Peyer's patch (tissue), 4 donors: Measurements from ENCODE around the gene KRTAP10-5. TPM values are rescaled to one million over a fixed set of nuclear protein-coding genes. Genes with fewer than 3 reads are reported as not detected.
"Not testable (repeated sequence)": the region's sequence is repeated elsewhere in the genome, so short reads cannot be mapped to it uniquely, and the experiment has no call there.

Source experiments
- DNase-seq, 3 donors: peaks; one replicate each; pipeline ENCODE4 v3.0.0-alpha.2; 2017 to 2019
- H3K27ac ChIP-seq, 4 donors: fragments of 200-600 bp; sonication (generic); one replicate each; pipeline ENCODE4 v1.5.1; 2016 to 2019
- H3K27me3 ChIP-seq, 2 donors: fragments of 200-600 bp; sonication (generic); one replicate each; pipeline ENCODE4 v1.5.1; 2019
- H3K36me3 ChIP-seq, 3 donors: fragments of 200-600 bp; sonication (generic); one replicate each; pipeline ENCODE4 v1.5.1; 2016 to 2019
- H3K4me1 ChIP-seq, 4 donors: fragments of 200-600 bp; sonication (generic); one replicate each; pipeline ENCODE4 v1.5.1; 2016 to 2019
- H3K4me3 ChIP-seq, 4 donors: fragments of 200-600 bp; sonication (generic); 1 replicate in 3 of 4; 2 replicates in 1 of 4; pipeline ENCODE4 v1.5.1; 2016 to 2019; ENCODE audit warnings: mild to moderate bottlenecking in 1 of 4
- H3K9me3 ChIP-seq, 4 donors: fragments of 200-600 bp; sonication (generic); one replicate each; pipeline ENCODE4 v1.5.1; 2016 to 2019; ENCODE audit warnings: mild to moderate bottlenecking in 1 of 4
- POLR2A ChIP-seq, 2 donors: fragments of 450-650 bp; IDR thresholded peaks; one replicate each; pipeline ENCODE4 v1.5.1; 2017; ENCODE audit warnings: antibody characterized with exemption in 2 of 2, mild to moderate bottlenecking in 2 of 2, moderate library complexity in 2 of 2
- total RNA-seq, 4 donors: library from RNA; depleted of rRNA; stranded (reverse); fragments of >200 nt; gene quantifications; one replicate each; pipeline ENCODE4 v1.1.0, GENCODE V29; 2016
- TF ChIP-seq, protein P1 (sequence below), 6 experiments: fragments of 450-650 bp in 4 of 6; fragments of 200-600 bp in 2 of 6; sonication (generic) in 1 of 6; IDR thresholded peaks; one replicate each; pipeline ENCODE4 v1.5.1; 2017 to 2019; ENCODE audit warnings: antibody characterized with exemption in 6 of 6, mild to moderate bottlenecking in 3 of 6, moderate library complexity in 1 of 6

The KRTAP10-5 gene
- total RNA-seq, 4 donors from 2014 or later, result not detected

DNA sequence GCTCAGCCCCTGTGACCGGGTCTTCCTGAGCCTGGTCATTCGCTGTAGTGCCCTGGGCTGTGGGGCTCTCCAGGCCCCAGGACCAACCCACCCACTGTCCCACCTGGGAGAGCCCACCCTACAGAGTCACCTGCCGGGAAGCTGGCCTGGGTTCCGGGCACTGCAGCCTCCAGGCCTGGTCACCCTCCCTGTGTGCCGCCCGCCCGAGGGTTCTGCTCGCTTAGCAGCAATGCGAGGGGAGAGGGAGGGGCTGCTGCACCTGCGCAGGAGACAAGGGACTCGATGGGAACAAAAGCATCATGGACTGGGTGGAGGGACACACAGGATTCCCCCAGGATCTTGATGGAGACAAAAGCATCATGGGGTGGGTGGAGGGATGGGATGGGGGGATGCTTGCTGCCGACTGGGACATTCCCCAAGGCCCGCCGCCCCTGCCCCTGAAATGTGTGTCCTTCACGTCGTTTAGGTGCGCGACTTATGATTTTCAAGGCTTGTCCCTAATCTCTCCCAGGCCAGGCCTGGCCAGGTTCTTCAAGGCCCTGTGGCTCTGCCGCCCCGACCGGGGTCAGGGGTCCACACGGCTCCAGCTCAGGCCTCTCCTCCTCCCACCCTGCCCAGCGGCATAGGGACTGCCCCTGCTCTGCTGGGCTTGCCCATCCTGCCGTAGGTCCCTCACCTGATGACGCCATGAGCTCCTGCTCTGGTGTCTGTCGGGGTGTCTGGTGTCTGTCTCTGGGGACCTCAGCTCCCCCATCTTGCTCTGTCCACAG is 33.2 kb upstream of the KRTAP10-5 start:
- H3K27me3 ChIP-seq, result no peaks in the 10 kb centered on the region
- DNase-seq, result peak in 1 of 3 donors; percentile 29
- H3K36me3 ChIP-seq, result no peaks in the 10 kb centered on the region
- TF ChIP-seq, protein P1, sequence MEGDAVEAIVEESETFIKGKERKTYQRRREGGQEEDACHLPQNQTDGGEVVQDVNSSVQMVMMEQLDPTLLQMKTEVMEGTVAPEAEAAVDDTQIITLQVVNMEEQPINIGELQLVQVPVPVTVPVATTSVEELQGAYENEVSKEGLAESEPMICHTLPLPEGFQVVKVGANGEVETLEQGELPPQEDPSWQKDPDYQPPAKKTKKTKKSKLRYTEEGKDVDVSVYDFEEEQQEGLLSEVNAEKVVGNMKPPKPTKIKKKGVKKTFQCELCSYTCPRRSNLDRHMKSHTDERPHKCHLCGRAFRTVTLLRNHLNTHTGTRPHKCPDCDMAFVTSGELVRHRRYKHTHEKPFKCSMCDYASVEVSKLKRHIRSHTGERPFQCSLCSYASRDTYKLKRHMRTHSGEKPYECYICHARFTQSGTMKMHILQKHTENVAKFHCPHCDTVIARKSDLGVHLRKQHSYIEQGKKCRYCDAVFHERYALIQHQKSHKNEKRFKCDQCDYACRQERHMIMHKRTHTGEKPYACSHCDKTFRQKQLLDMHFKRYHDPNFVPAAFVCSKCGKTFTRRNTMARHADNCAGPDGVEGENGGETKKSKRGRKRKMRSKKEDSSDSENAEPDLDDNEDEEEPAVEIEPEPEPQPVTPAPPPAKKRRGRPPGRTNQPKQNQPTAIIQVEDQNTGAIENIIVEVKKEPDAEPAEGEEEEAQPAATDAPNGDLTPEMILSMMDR (IDR thresholded peaks at IDR 0.05), result no peak
- TF ChIP-seq POLR2A (IDR thresholded peaks at IDR 0.05), result no peak
- H3K4me1 ChIP-seq, result no peaks in the 10 kb centered on the region
- peaks cover 0 to 16% (median 0%) of the 10 kb centered on the region in 4 donors for H3K9me3 ChIP-seq
- no peak overlapping the region for H3K4me3 ChIP-seq
- H3K27ac ChIP-seq, result no peak overlapping the region

GRCh38 chr21:44612669-44613229 is 32.3 kb upstream of the KRTAP10-5 start:
- H3K27me3 ChIP-seq, result no peaks in the 10 kb centered on the region
- H3K36me3 ChIP-seq, result no peaks in the 10 kb centered on the region
- peaks cover 0 to 16% (median 0%) of the 10 kb centered on the region in 4 donors for H3K9me3 ChIP-seq
- H3K4me1 ChIP-seq, result no peaks in the 10 kb centered on the region
- no peak overlapping the region for H3K27ac ChIP-seq
- DNase-seq, result no peak
- TF ChIP-seq, protein P1 (IDR thresholded peaks at IDR 0.05), result no peak
- TF ChIP-seq POLR2A (IDR thresholded peaks at IDR 0.05), result no peak
- no peak overlapping the region for H3K4me3 ChIP-seq

GRCh38 chr21:44612029-44612486 is 31.7 kb upstream of the KRTAP10-5 start, which contains the start of gene KRTAP10-8:
Gene KRTAP10-8 (plus strand): TSS chr21:44612079. CDS start chr21:44612101, 22 bp downstream.
- Histone ChIP-seq H3K4me1 (no peaks in the 10 kb centered on the region), H3K4me3 (no peak within 1 kb of the TSS), H3K9me3 (peaks cover 0 to 16% (median 0%) of the 10 kb centered on the region in 4 donors), H3K36me3 (no peaks in the 10 kb centered on the region), H3K27ac (no peak within 1 kb of the TSS), H3K27me3 (no peaks in the 10 kb centered on the region)
- no peak for DNase-seq
- no peak for TF ChIP-seq POLR2A (IDR thresholded peaks at IDR 0.05)
- TF ChIP-seq, protein P1 (IDR thresholded peaks at IDR 0.05), result no peak

DNA sequence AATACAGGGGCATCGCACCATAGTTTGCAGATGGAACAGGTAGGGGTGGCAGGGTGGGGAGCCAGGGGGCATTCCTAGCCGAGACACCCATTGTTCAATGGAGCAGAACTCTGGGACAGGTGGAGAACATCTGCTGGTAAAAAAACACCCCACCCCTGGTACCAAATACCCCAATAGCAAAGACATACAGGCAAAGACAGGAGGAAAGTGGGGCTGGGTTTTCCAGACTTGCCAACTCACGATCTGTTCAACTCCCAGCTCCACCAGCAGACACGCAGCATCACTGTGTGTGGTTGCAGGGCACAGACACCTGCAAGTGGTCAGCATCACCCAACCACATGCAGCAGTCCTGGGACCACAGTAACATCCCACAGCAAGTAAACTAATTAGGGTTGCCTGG is 31.1 kb upstream of the KRTAP10-5 start:
- H3K36me3 ChIP-seq, result no peaks in the 10 kb centered on the region
- peaks cover 0 to 16% (median 0%) of the 10 kb centered on the region in 4 donors for H3K9me3 ChIP-seq
- H3K27me3 ChIP-seq, result no peaks in the 10 kb centered on the region
- H3K27ac ChIP-seq, result no peak overlapping the region
- DNase-seq, result no peak
- H3K4me1 ChIP-seq, result no peaks in the 10 kb centered on the region
- H3K4me3 ChIP-seq, result no peak overlapping the region
- no peak for TF ChIP-seq POLR2A (IDR thresholded peaks at IDR 0.05)

DNA sequence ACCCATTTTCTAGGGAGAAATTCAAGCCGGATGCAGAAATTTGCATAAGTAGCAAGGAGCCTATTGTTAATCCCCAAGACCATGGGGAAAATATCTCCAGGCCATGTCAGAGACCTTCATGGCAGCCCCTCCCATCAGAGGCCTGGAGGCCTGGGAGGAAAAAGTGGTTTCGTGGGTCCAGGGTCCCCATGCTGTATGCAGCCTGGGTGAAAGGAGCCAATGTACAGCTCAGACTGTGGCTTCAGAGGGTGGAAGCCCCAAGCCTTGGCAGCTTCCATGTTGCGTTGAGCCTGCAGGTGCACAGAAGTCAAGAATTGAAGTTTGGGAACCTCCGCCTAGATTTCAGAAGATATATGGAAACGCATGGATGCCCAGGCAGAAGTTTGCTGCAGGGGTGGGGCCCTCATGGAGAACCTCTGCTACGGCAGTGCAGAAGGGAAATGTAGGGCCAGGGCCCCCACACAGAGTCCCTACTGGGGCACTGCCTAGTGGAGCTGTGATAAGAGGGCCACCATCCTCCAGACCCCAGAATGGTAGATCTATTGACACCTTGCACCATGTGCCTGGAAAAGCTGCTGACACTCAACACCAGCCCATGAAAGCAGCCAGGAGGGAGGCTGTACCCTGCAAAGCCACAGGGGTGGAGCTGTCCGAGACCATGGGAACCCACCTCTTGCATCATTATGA is 29.9 kb upstream of the KRTAP10-5 start:
- H3K9me3 ChIP-seq, result peaks cover 0 to 16% (median 0%) of the 10 kb centered on the region in 4 donors
- not testable (repeated sequence) for DNase-seq, H3K4me1 ChIP-seq, H3K4me3 ChIP-seq, H3K27me3 ChIP-seq, H3K36me3 ChIP-seq, H3K27ac ChIP-seq

DNA sequence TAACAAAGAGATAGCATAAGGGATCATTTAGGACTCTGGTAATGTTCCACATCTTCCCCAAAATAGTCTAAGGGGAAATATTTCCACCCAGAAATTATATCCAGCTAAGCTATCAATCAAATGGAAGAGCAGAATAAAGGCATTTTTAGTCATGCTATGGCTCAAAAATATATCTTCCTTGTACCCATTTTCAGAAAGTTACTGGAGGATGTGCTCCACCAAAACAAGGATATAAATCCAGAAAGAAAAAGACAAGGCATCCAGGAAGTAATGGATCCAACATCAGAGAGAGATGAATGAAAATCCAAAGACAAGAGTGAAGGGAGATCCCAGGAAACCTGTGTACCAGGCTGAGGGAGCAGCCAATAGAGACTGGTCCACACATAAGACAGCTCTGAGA is 28.8 kb upstream of the KRTAP10-5 start:
- Histone ChIP-seq H3K9me3 (peaks cover 0 to 16% (median 0%) of the 10 kb centered on the region in 4 donors), H3K36me3 (no peaks in the 10 kb centered on the region), H3K4me1 (no peaks in the 10 kb centered on the region), H3K4me3 (no peak overlapping the region), H3K27me3 (no peaks in the 10 kb centered on the region), H3K27ac (no peak overlapping the region)
- TF ChIP-seq, protein P1 (IDR thresholded peaks at IDR 0.05), result no peak
- no peak for TF ChIP-seq POLR2A (IDR thresholded peaks at IDR 0.05)
- no peak for DNase-seq
